ENCODE data around the gene UNC79.

UNC79 gene

DNA sequence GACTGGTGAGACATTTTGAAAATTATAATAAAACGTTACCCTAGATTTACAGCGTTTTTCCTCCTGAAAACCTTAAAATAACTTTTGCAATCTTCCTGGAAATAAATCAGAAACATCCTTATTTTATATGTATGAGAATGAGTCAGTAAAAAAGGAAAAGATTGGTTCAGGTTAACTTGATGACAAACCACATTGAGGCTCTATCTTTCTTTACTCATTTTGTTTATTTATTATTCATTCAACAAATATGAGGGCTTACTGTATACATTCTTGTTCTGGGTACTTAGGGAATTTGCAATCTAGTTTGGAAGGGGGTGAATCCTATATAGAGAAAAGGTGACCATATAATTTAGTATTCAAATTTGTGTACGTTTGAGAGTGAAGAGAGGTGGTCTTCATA, 156.6 kb downstream of the UNC79 start:
- TF ChIP-seq SUZ12 (IDR thresholded peaks at IDR 0.05; ENCODE audit: extremely low read depth, insufficient read depth, insufficient read length) (no peak), ZNF274 (IDR thresholded peaks at IDR 0.05; ENCODE audit: low read depth, low read length) (no peak), YY1 (IDR thresholded peaks at IDR 0.05; ENCODE audit: insufficient read depth, insufficient read length) (no peak)
- Histone ChIP-seq H3K4me1 (ENCODE audit: insufficient read depth, insufficient read length) (no peaks in the 10 kb centered on the region), H3K36me3 (ENCODE audit: insufficient read depth, insufficient read length, low read length) (no peaks in the 10 kb centered on the region), H3K4me3 (ENCODE audit: insufficient read length, low read depth) (no peak overlapping the region), H3K27me3 (ENCODE audit: insufficient read depth, insufficient read length) (no peaks in the 10 kb centered on the region), H3K9me3 (ENCODE audit: insufficient read depth, low read length) (no peaks in the 10 kb centered on the region), H3K9ac (ENCODE audit: insufficient read length, low read depth) (no peak overlapping the region)
- no peak for DNase-seq (ENCODE audit: low read depth, low spot score)

DNA sequence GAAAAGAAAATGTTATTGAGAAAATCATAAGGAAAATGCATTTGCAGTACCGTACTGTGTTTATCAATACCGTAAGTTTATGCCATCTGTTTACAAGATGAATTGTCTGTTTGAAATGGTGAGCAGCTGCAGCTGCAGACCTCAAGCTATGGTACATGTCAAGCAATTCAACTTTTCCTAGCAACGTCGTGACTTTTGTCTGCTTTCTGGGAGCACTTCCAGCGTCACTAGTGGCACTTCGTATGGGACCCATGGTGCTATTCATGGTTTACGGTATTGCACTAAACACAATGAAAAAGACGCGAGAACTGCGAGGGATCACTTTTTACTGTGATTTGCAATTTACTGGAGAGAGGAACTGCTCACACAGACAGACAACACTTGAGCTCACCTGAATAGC, 160.8 kb downstream of the UNC79 start:
- no peak overlapping the region for H3K9ac ChIP-seq (ENCODE audit: insufficient read length, low read depth)
- no peaks in the 10 kb centered on the region for H3K36me3 ChIP-seq (ENCODE audit: insufficient read depth, insufficient read length, low read length)
- no peak for TF ChIP-seq ZNF274 (IDR thresholded peaks at IDR 0.05; ENCODE audit: low read depth, low read length)
- no peak for TF ChIP-seq SUZ12 (IDR thresholded peaks at IDR 0.05; ENCODE audit: extremely low read depth, insufficient read depth, insufficient read length)
- no peak for TF ChIP-seq YY1 (IDR thresholded peaks at IDR 0.05; ENCODE audit: insufficient read depth, insufficient read length)
- H3K9me3 ChIP-seq (ENCODE audit: insufficient read depth, low read length) = no peaks in the 10 kb centered on the region
- H3K4me1 ChIP-seq (ENCODE audit: insufficient read depth, insufficient read length) = no peaks in the 10 kb centered on the region
- no peak for DNase-seq (ENCODE audit: low read depth, low spot score)
- H3K27me3 ChIP-seq (ENCODE audit: insufficient read depth, insufficient read length) = no peaks in the 10 kb centered on the region
- H3K4me3 ChIP-seq (ENCODE audit: insufficient read length, low read depth) = no peak overlapping the region

DNA sequence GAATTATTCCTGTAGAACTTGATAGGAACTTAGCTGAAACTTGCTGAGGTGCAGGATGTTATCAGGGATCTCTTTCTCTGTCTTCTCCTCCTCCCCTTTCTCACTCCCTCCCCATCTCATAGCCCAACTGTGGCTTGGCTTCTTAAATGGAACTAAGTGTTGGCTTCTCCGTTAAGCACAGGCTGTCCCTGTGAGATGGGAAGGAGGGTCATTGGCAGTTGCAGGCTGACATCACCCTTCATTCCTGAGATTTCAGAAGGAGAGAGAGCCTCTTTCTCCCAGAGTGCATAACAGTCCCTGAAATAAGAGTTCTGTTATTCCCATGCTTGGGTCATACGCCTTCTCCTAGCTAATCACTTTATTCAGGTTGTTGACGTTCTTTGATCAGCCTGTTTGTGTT, 162.0 kb downstream of the UNC79 start:
- Histone ChIP-seq H3K9me3 (ENCODE audit: insufficient read depth, low read length) (no peaks in the 10 kb centered on the region), H3K27me3 (ENCODE audit: insufficient read depth, insufficient read length) (no peaks in the 10 kb centered on the region), H3K4me1 (ENCODE audit: insufficient read depth, insufficient read length) (no peaks in the 10 kb centered on the region), H3K36me3 (ENCODE audit: insufficient read depth, insufficient read length, low read length) (no peaks in the 10 kb centered on the region), H3K9ac (ENCODE audit: insufficient read length, low read depth) (no peak overlapping the region), H3K4me3 (ENCODE audit: insufficient read length, low read depth) (no peak overlapping the region)
- TF ChIP-seq ZNF274 (IDR thresholded peaks at IDR 0.05; ENCODE audit: low read depth, low read length) (no peak), SUZ12 (IDR thresholded peaks at IDR 0.05; ENCODE audit: extremely low read depth, insufficient read depth, insufficient read length) (no peak), YY1 (IDR thresholded peaks at IDR 0.05; ENCODE audit: insufficient read depth, insufficient read length) (no peak)
- DNase-seq (ENCODE audit: low read depth, low spot score) = no peak

DNA sequence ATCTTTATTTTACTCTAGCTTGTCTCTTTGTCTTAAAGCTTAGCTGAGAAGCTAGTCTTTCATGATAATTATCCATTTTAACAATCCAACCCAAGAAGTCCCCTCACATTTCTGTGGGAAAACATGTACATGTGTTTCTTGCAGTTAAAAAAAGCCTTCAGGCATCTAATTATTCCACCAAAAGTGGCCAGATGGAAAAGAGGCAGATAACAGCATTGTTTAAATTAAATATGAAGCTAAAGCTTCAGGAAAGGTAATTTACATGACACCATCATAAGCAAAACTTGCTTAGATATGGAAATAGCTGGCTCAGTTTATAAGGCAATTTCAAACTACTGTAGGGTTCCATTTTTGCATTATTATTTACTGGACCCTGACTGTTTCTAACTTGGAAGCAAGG, 175.4 kb downstream of the UNC79 start:
- no peak for DNase-seq (ENCODE audit: low read depth, low spot score)
- TF ChIP-seq SUZ12 (IDR thresholded peaks at IDR 0.05; ENCODE audit: extremely low read depth, insufficient read depth, insufficient read length) = no peak
- TF ChIP-seq ZNF274 (IDR thresholded peaks at IDR 0.05; ENCODE audit: low read depth, low read length) = no peak
- no peak for TF ChIP-seq YY1 (IDR thresholded peaks at IDR 0.05; ENCODE audit: insufficient read depth, insufficient read length)
- no peaks in the 10 kb centered on the region for H3K36me3 ChIP-seq (ENCODE audit: insufficient read depth, insufficient read length, low read length)
- H3K27me3 ChIP-seq (ENCODE audit: insufficient read depth, insufficient read length) = no peaks in the 10 kb centered on the region
- H3K4me1 ChIP-seq (ENCODE audit: insufficient read depth, insufficient read length) = no peaks in the 10 kb centered on the region
- H3K4me3 ChIP-seq (ENCODE audit: insufficient read length, low read depth) = no peak overlapping the region
- no peak overlapping the region for H3K9ac ChIP-seq (ENCODE audit: insufficient read length, low read depth)
- no peaks in the 10 kb centered on the region for H3K9me3 ChIP-seq (ENCODE audit: insufficient read depth, low read length)

- DNase-seq (ENCODE audit: low read depth, low spot score) = no peak
- Histone ChIP-seq H3K4me3 (ENCODE audit: insufficient read length, low read depth) (no peak overlapping the region), H3K4me1 (ENCODE audit: insufficient read depth, insufficient read length) (no peaks in the 10 kb centered on the region), H3K9me3 (ENCODE audit: insufficient read depth, low read length) (no peaks in the 10 kb centered on the region; the same call in 1 of the 2 replicates), H3K27me3 (ENCODE audit: insufficient read depth, insufficient read length) (no peaks in the 10 kb centered on the region), H3K36me3 (ENCODE audit: insufficient read depth, insufficient read length, low read length) (no peaks in the 10 kb centered on the region), H3K9ac (ENCODE audit: insufficient read length, low read depth) (no peak overlapping the region)
- TF ChIP-seq YY1 (IDR thresholded peaks at IDR 0.05; ENCODE audit: insufficient read depth, insufficient read length) (no peak), ZNF274 (IDR thresholded peaks at IDR 0.05; ENCODE audit: low read depth, low read length) (no peak), SUZ12 (IDR thresholded peaks at IDR 0.05; ENCODE audit: extremely low read depth, insufficient read depth, insufficient read length) (no peak)
Observed at GRCh38 chr14:93619176-93619793, 188.5 kb downstream of the UNC79 start.

GRCh38 chr14:93628048-93628447, 197.3 kb downstream of the UNC79 start:
- DNase-seq (ENCODE audit: low read depth, low spot score) = no peak
- no peak overlapping the region for H3K9ac ChIP-seq (ENCODE audit: insufficient read length, low read depth)
- no peak for TF ChIP-seq ZNF274 (IDR thresholded peaks at IDR 0.05; ENCODE audit: low read depth, low read length)

GRCh38 chr14:93629643-93630042, 198.9 kb downstream of the UNC79 start:
- Histone ChIP-seq H3K9me3 (ENCODE audit: insufficient read depth, low read length) (no peaks in the 10 kb centered on the region), H3K4me3 (ENCODE audit: insufficient read length, low read depth) (no peak overlapping the region), H3K36me3 (ENCODE audit: insufficient read depth, insufficient read length, low read length) (no peaks in the 10 kb centered on the region), H3K27me3 (ENCODE audit: insufficient read depth, insufficient read length) (no peaks in the 10 kb centered on the region), H3K9ac (ENCODE audit: insufficient read length, low read depth) (no peak overlapping the region), H3K4me1 (ENCODE audit: insufficient read depth, insufficient read length) (no peaks in the 10 kb centered on the region)
- DNase-seq (ENCODE audit: low read depth, low spot score) = peak; percentile 18
- TF ChIP-seq YY1 (IDR thresholded peaks at IDR 0.05; ENCODE audit: insufficient read depth, insufficient read length) = no peak
- no peak for TF ChIP-seq SUZ12 (IDR thresholded peaks at IDR 0.05; ENCODE audit: extremely low read depth, insufficient read depth, insufficient read length)
- no peak for TF ChIP-seq ZNF274 (IDR thresholded peaks at IDR 0.05; ENCODE audit: low read depth, low read length)

More at GRCh38 chr14:93628048-93628447, 197.3 kb downstream of the UNC79 start:
- H3K36me3 ChIP-seq (ENCODE audit: insufficient read depth, insufficient read length, low read length) = no peaks in the 10 kb centered on the region
- no peaks in the 10 kb centered on the region for H3K9me3 ChIP-seq (ENCODE audit: insufficient read depth, low read length)
- no peak overlapping the region for H3K4me3 ChIP-seq (ENCODE audit: insufficient read length, low read depth)
- no peaks in the 10 kb centered on the region for H3K4me1 ChIP-seq (ENCODE audit: insufficient read depth, insufficient read length)
- no peaks in the 10 kb centered on the region for H3K27me3 ChIP-seq (ENCODE audit: insufficient read depth, insufficient read length)
